NCI-H1930 (cell line): ENCODE results near the gene ECSCR.
"Not testable (repeated sequence)": the region's sequence is repeated elsewhere in the genome, so short reads cannot be mapped to it uniquely, and the experiment has no call there.

Source experiments
- DNase-seq, 2 experiments: peaks; one replicate each; lab custom pipeline; 2025; lab: John Stamatoyannopoulos, UW

ECSCR gene, protein sequence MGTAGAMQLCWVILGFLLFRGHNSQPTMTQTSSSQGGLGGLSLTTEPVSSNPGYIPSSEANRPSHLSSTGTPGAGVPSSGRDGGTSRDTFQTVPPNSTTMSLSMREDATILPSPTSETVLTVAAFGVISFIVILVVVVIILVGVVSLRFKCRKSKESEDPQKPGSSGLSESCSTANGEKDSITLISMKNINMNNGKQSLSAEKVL

DNA sequence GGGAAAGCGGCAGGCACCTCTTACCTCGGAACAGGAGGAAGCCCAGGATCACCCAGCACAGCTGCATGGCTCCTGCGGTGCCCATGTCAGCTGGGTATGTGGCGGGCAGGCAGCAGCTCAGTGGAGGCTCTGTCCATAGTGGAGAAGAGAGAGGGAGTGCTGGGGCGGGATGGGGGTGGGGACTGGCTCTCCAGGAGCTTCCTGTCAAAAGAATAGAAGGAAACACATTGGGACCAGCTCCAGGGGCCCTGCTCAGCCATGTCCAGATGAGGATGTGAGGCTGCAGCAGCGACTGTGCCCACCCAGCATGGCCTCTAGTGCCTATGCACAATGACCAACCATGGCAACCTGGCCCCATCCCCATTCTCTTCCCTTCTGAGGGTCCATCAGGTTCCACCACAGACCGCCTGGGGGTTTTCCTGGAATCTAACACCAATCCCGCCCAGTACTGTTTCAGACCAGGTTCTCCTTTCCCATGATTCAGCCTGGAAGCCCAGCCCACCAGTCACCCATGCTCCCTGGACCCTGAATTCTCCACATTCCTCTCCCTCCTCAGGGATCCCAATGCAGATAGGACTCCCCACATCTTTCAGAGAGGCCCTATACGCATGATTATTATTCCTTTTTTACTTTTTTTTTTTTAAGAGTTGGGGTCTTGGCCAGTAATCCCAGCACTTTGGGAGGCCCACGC lies at the start of gene ECSCR:
Gene ECSCR (minus strand): TSS at position 158 of the 691 bp plus-strand sequence. CDS start 73 bp downstream, at position 85.
- no peak for DNase-seq

DNA sequence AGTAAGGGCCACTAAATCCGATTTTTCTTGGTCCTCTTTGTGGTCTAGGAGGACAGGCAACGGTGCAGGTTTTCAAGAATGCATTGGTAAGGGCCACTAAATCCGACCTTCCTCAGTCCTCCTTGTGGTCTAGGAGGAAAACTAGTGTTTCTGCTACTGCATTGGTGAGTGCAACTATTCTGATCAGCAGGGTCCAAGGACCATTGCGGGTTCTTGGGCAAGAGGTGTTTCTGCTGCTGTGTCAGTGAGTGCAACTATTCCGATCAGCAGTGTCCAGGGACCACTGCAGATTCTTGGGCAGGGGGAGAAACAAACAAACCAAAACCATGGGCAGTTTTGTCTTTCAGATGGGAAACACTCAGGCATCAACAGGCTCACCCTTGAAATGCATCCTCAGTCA lies 42.2 kb upstream of the ECSCR start:
- DNase-seq = not testable (repeated sequence)

DNA sequence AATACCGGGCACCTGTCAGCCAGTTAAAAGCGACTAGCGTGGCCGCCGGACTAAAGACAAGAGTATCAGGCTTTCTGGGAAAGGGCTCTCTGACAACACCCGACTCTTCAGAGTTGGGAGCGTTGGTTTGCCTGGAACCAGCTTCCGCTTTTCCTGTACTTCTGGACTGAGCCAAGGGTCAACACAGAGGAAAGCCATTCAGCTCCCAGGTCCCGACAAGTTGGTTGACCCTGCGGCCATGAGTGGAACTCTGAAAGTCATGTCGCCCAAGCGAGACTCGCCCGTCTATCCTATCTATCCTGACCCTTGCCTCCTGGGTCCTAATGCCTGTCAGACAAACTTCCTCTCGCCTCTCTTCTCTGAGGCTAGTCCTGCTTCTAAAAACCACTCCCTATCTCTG lies 41.3 kb upstream of the ECSCR start:
- DNase-seq = not testable (repeated sequence)

DNA sequence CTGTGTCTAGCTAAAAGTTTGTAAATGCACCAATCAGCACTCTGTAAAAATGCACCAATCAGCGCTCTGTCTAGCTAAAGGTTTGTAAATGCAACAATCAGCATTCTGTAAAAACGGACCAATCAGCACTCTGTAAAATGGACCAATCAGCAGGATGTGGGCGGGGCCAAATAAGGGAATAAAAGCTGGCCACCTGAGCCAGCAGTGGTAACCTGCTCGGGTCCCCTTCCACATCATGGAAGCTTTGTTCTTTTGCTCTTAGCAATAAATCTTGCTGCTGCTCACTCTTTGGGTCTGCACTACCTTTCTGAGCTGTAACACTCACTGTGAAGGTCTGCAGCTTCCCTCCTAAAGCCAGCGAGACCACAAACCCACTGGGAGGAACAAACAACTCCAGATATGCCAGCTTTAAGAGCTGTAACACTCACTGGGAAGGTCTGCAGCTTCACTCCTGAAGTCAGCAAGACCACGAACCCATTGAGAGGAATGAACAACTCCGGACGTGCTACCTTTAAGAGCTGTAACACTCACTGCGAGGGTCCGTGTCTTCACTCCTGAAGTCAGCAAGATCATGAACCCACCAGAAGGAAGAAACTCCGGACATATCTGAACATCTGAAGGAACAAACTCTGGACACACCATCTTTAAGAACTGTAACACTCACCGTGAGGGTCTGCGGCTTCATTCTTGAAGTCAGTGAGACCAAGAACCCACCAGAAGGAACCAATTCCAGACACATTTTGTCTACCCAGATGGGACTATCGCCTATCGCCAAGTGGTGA lies 40.7 kb upstream of the ECSCR start:
- not testable (repeated sequence) for DNase-seq

DNA sequence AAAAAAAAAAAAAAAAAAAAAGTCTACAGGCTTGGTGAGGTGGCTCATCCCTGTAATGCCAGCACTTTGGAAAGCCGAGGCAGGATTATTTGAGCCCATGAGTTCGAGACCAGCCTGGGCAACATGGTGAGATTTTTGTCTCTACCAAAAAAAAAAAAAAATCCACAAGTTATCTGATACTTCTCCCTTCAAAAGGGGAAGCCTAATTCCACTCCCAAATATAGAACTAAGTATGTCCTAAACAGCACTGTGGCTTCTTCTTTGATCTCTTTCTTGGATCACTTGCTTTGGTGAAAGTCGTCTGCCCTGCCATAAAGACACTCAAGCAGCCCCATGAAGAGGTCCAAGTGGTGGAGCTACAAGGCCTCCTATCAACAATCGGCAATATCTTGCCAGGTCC lies 38.8 kb upstream of the ECSCR start:
- no peak for DNase-seq

DNA sequence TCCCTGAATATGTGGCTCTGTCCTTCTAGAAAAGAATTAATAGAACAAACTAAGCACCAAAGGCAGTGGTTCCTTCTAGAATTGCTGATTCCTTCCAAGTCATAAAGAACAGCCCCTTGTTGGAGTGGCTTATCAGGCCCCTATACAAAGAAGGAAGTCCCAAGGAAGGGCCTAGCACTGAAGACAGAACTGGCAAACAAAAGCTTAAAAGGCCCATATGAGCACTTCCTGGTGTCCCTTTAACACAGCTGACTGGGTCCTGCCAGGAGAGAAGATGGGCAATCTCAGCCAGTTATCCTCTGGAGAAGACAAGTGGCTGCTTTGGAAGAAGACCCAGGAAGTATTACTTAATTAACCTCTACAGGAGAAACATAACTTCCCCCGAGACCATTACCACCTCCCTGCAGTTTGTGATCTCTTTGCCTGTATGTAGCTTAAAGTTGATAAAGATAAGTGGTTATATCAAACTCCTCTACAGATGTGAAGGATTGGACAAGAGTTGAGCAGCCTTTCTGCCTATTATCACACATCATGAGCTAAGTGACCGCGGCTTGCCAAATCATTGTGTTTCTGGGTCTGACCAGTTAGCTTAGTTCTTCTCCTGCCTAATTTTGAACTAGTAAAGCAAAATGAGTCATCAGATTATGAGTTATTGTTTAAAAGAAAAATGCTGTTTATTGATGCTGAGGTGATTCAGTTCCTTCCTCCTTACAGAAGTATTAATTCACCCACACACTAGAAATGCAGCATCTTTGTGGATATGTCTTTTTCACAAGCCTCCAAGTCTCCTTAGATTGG lies 33.3 kb upstream of the ECSCR start:
- no peak for DNase-seq

DNA sequence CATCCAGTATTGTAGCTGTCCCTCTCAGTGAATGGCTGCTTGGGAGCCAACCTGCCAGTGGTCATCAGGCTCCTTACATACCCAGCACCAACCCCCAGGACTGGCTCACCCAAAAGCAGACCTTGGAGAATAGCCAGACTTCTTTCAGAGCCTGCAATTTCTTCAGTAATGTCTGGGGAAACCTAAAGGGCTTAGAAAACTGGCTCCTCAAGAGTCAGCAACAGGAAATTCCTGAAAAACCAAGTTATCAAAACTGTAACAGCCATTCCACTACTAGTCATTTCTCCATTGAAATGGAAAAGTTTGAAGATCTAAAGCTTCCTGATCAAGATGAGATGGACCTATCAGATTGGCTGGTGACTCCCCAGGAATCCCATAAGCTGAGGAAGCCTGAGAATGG lies 32.3 kb upstream of the ECSCR start:
- DNase-seq = no peak

DNA sequence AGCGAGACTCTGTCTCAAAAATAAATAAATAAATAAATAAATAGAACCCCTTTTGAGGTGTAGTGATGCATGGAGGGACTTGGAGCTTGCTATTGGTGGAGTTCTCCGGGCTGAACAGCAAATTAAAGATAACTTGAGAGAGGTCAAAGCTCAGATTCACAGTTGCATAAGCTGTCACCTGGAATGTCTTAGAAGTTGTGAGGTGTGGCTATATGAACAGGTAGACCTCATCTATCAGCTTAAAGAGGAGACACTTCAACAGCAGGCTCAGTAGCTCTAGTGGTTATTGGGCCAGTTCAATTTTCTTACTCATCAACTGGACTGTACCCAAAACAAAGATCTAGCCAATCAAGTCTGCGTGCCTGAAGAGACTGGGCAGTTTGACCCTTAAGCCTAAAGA lies 31.7 kb upstream of the ECSCR start:
- no peak for DNase-seq

DNA sequence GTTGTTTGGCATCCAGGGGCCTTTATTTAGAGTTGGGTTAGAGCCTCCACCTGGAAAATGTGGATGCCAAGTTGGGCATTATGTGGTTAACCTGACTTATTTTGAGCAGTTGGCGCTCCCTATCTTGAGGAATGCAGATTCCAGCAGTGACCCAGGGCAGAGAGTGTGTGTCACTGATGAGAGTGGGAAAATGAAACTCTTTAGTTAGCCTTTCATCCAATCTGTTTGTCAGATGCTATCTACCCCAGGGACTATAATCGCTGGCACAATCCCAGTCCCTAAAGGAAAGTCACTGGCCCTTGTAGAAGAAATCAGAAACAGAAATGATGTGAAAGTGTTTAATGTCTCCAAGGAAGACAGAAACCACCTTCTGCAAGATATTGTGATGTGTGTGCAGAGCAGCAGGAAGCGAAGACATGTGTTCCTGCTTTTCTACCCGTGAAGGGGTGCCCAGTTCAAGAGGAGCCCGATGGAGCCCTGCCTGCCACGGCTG lies 30.2 kb upstream of the ECSCR start:
- no peak for DNase-seq

DNA sequence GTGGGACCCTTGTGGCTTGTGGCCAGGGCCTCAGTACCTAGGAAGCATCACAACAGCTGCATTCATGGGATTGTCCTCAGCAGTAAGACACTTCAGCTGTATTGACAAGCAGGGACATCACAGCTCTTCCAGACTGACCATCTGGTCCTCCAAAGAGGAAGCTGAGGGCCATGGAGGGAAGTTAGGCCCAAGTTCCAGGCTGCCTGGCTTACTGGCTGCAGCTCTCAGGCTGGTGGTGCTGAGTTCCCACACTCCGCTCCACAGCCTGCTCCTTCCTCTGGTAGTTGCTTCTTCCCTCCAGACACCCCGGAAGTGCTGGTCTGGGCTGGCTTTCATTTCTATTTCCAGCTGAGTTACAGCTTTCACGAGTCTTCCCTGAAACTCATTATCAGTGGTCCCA lies 25.7 kb upstream of the ECSCR start:
- DNase-seq = no peak

DNA sequence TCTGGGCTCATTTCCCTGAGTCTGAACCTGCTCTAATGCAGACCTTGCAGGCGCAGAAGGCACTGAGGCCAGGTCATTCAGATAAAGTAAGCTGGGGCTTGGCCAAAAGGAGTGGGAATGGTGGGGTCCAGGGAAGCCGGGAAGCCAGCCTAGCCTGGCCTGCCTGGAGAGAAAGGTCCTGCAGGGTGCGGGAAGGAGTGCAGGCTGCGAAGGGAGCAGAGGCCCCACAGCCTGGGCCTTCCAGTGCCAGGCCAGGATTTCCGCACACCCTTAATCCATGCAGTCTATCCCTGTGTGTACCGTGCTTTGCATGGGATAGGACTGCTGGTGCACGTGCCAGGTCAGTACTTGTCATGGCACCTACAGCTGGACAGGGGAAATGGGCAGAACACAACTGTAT lies 23.7 kb upstream of the ECSCR start:
- DNase-seq = no peak

DNA sequence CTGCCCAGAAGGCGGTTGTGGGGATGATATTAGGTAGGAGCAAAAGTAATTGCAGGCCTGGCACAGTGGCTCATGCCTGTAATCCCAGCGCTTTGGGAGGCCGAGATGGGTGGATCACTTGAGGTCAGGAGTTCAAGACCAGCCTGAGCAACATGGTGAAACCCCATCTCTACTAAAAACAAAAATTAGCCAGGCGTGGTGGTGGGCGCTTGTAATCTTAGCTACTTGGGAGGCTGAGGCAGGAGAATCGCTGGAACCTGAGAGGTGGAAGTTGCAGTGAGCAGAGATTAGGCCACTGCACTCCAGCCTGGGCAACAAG lies 20.3 kb upstream of the ECSCR start:
- not testable (repeated sequence) for DNase-seq

DNA sequence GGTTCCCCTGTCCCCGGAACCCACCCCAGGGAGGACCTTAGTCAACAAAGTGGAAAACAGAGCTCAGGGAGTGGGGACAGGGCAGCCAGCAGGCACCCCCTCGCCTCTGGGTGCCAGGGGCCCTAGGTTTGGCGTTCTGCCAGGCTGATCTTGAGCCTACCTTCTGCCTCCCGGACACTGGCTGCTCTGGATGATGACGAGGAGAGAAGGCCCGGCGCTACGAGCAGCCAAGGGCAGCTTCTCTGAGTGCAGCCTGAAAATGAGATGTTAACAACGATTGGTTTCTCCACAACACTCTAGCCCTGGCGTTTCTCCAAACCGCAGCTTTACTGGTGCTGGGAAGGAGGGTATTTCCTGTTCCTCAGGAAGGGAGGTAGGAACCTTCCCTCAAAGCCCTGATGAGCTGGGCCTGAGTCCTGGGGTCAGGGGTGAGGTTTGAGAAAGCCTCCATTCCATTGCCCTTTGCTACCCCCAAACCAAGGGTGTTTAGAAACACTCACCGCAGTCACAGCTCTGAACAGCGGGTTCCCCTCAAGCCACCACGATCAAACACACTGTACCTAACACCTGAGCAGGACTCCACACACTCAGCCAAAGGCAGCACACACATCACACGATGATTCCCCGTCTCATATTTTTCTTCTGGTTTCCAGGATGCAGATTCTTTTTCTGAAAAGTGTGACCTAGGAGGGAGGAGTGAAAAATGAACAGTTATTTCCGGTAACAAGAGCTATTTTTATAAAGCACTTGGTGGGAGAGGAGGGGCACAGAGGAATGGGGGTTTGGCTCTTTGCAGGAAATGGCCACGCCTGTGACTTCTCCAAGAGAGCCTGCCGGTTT lies 19.7 kb upstream of the ECSCR start, which contains the start of gene STING1:
Gene STING1 (minus strand): TSS at position 709 of the 840 bp plus-strand sequence. CDS start 1,054 bp downstream, outside the sequence.
- DNase-seq = no peak

DNA sequence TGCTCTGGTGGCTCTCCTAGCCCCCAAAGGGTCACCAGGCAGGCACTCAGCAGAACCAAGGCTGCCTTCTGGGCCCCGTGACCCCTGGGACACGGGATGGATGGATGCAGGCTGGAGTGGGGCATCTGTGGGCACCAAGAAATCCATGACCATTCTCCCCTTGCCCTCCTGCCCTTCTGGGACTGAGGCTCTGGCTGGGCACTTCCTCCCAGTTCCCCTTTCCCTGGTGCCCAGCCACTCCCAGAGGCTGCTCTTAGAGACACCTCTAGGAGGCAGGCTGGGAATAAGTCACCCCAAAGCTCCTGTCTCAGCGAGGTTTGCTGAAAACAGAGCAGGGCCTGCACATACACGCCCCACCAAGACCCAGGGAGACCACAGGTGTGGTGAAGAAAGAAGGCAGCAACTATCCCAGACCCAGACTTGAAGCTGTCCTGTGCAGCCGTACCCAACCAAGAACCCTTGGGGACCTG lies 19.1 kb upstream of the ECSCR start:
- DNase-seq = no peak

DNA sequence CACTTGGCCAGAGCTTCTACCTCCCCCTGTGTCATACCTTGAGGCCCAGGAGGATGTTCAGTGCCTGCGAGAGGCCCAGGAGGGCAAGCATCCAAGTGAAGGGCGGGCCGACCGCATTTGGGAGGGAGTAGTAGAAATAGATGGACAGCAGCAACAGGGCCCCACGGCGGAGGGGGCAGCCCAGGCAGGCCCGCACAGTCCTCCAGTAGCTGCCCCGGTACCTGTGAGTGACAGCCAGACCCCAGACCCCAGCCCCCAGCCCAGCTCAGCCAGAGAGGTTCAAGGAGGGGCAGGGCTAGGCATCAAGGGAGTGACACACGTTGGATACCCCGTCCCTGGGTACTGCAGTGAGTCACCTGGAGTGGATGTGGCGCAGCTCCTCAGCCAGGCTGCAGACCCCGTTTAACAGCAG lies 18.6 kb upstream of the ECSCR start:
- no peak for DNase-seq

DNA sequence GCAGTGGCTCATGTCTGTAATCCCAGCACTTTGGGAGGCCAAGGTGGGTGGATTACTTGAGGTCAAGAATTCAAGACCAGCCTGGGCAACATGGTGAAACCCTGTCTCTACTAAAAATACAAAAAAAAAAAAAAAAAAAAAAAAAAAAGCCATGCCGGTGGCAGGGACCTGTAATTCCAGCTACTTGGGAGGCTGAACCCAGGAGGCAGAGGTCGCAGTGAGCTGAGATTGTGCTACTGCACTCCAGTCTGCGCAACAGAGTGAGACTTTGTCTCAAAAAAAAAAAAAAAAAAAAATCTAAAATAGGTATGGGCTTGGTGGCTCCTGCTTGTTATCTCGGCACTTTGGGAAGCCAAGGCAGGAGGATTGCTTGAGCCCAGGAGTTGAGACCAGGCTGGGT lies 17.2 kb upstream of the ECSCR start:
- DNase-seq = not testable (repeated sequence)

DNA sequence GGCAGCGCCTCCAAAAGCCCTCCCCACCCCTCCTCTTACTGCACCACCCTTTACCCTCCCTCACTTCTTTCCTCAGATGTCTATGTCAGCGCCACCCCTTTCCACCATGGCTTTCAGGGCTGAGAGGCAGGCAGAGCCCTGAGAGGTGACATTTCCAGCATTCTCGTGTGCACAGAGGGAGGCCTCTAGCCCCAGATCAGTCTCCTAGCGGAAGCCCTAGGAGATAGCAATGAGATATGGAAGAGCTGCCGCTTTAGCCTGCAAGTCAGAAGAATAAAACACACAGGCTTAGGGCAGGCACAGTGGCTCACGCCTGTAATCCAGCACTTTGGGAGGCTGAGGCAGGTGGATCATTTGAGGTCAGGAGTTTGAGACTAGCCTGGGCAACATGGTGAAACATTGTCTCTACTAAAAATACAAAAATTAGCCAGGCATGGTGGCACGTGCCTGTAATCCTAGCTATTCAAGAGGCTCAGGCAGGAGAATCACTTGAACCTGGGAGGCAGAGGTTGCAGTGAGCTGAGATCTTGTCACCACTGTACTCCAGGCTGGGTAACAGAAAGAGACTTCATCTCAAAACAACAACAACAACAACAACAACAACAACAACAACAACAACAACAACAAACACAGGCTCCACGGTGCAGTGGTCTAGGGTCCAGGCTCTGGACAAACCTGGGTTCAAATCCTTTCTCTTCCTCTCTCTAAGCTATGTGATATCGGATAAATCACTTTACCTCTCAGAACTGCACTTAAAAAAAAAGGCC lies 16.3 kb upstream of the ECSCR start:
- not testable (repeated sequence) for DNase-seq

DNA sequence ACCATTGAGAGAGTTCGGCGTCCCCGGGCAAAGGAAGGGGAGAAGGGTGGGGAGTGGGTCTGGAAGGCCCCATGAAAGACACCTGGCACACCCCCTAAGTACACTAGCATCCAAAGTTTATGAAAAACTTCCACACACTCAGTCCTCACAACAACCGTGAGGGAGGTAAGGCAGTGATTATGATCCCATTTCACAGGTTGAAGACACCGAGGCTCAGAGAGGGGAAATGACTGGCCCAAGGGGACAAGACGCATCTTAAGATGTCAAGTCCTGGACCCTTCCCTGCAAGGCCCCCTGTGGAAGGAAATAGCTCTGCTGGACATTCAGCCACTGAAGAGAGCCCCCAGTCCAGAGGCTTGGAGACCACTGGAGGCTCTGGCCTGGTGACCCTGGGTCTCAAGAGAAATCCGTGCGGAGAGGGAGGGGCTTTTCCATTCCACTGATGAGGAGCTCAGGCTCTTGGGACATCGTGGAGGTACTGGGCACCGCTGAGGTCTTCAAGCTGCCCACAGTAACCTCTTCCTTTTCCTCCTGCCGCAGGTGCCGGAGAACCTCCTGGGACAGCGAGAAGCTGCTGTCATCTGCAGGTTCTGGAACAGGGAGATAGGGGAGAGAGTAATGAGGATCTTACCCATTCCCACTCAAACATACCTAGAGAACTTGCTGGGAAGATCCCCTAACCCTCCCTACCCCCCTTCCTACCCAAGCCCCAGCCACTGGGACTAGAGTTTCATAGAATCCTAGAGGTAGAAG lies 13.5 kb upstream of the ECSCR start:
- DNase-seq = no peak
